Chondrocyte (in vitro differentiated cells): Measurements from ENCODE around the gene MAP2K5. TPM values are rescaled to one million over a fixed set of nuclear protein-coding genes. Genes with fewer than 3 reads are reported as not detected.

Source experiments
- DNase-seq: peaks from one replicate; pipeline ENCODE4 v3.0.0; 2021; ENCODE audit warnings: mixed read lengths, low spot score
- H3K27ac Mint-ChIP-seq: one replicate; pipeline ENCODE4 v1.8.0; 2021; ENCODE audit warnings: mild to moderate bottlenecking, moderate library complexity, mixed read lengths; ENCODE audit not compliant: unreplicated experiment
- H3K27me3 Mint-ChIP-seq: 2 replicates; pipeline ENCODE4 v1.8.0; 2021; ENCODE audit warnings: low read depth, mixed read lengths
- H3K36me3 Mint-ChIP-seq: 2 replicates; pipeline ENCODE4 v1.8.0; 2021; ENCODE audit warnings: low read depth, mixed read lengths
- H3K4me1 Mint-ChIP-seq: 2 replicates; pipeline ENCODE4 v1.8.0; 2021; ENCODE audit warnings: low read depth, mild to moderate bottlenecking, mixed read lengths
- H3K4me3 Mint-ChIP-seq: one replicate; pipeline ENCODE4 v1.8.0; 2021; ENCODE audit warnings: mild to moderate bottlenecking, moderate library complexity, mixed read lengths; ENCODE audit not compliant: unreplicated experiment
- H3K9me3 Mint-ChIP-seq: 2 replicates; pipeline ENCODE4 v1.8.0; 2021; ENCODE audit warnings: low read depth, mixed read lengths
- CTCF ChIP-seq: fragments of 200-600 bp; sonication (generic); IDR thresholded peaks from 2 replicates; pipeline ENCODE4 v1.5.0; 2021; ENCODE audit warnings: antibody characterized with exemption, mild to moderate bottlenecking, moderate library complexity
- total RNA-seq: library from RNA; stranded (reverse); gene quantifications from 3 replicates; pipeline ENCODE4 v1.2.1, GENCODE V29; 2021

The MAP2K5 gene
- total RNA-seq, 1 donor from 2014 or later, result 14.0 TPM

- no peak overlapping the region for H3K4me3 Mint-ChIP-seq
- H3K27ac Mint-ChIP-seq, result no peak overlapping the region
- H3K36me3 Mint-ChIP-seq, result peaks cover 2% of the 10 kb centered on the region
- DNase-seq, result no peak
- H3K4me1 Mint-ChIP-seq, result no peaks in the 10 kb centered on the region
- TF ChIP-seq CTCF, result no peak
- no peaks in the 10 kb centered on the region for H3K27me3 Mint-ChIP-seq
- peaks cover 8% of the 10 kb centered on the region for H3K9me3 Mint-ChIP-seq
Observed at GRCh38 chr15:67678993-67679392, 136.5 kb downstream of the MAP2K5 start.

- no peak for DNase-seq
- H3K27ac Mint-ChIP-seq, result no peak overlapping the region
- H3K9me3 Mint-ChIP-seq, result peaks cover 21% of the 10 kb centered on the region
- TF ChIP-seq CTCF, result no peak
- H3K4me3 Mint-ChIP-seq, result no peak overlapping the region
- H3K4me1 Mint-ChIP-seq, result no peaks in the 10 kb centered on the region
- peaks cover 13% of the 10 kb centered on the region for H3K36me3 Mint-ChIP-seq
- no peaks in the 10 kb centered on the region for H3K27me3 Mint-ChIP-seq
Observed at GRCh38 chr15:67680641-67681040, 138.1 kb downstream of the MAP2K5 start.

GRCh38 chr15:67685008-67685599 is 142.6 kb downstream of the MAP2K5 start:
- H3K4me1 Mint-ChIP-seq, result no peaks in the 10 kb centered on the region
- peaks cover 26% of the 10 kb centered on the region for H3K9me3 Mint-ChIP-seq
- no peak overlapping the region for H3K27ac Mint-ChIP-seq
- DNase-seq, result no peak
- no peak overlapping the region for H3K4me3 Mint-ChIP-seq
- peaks cover 14% of the 10 kb centered on the region for H3K36me3 Mint-ChIP-seq
- H3K27me3 Mint-ChIP-seq, result no peaks in the 10 kb centered on the region
- TF ChIP-seq CTCF, result no peak

- no peak overlapping the region for H3K4me3 Mint-ChIP-seq
- peaks cover 14% of the 10 kb centered on the region for H3K36me3 Mint-ChIP-seq
- H3K9me3 Mint-ChIP-seq, result peaks cover 26% of the 10 kb centered on the region
- no peak overlapping the region for H3K27ac Mint-ChIP-seq
- no peaks in the 10 kb centered on the region for H3K4me1 Mint-ChIP-seq
- no peak for DNase-seq
- no peak for TF ChIP-seq CTCF
- no peaks in the 10 kb centered on the region for H3K27me3 Mint-ChIP-seq
Observed at GRCh38 chr15:67685716-67686115, 143.2 kb downstream of the MAP2K5 start.

- no peak for DNase-seq
- TF ChIP-seq CTCF, result no peak
- Mint-ChIP-seq H3K4me3 (no peak overlapping the region), H3K27ac (no peak overlapping the region), H3K4me1 (no peaks in the 10 kb centered on the region), H3K36me3 (peaks cover 4% of the 10 kb centered on the region), H3K9me3 (peaks cover 2% of the 10 kb centered on the region), H3K27me3 (no peaks in the 10 kb centered on the region)
Observed at GRCh38 chr15:67690936-67691335, 148.4 kb downstream of the MAP2K5 start.
